ENCODE measurements around the gene CLIC4. TPM values are rescaled to one million over a fixed set of nuclear protein-coding genes. Genes with fewer than 3 reads are reported as not detected.
A peak's percentile ranks its signal among the peaks of the same experiment; 100 is the strongest.

CLIC4 gene
- total RNA-seq, 6 donors from 2014 or later, result 44.0 to 234 (median 147) TPM

DNA sequence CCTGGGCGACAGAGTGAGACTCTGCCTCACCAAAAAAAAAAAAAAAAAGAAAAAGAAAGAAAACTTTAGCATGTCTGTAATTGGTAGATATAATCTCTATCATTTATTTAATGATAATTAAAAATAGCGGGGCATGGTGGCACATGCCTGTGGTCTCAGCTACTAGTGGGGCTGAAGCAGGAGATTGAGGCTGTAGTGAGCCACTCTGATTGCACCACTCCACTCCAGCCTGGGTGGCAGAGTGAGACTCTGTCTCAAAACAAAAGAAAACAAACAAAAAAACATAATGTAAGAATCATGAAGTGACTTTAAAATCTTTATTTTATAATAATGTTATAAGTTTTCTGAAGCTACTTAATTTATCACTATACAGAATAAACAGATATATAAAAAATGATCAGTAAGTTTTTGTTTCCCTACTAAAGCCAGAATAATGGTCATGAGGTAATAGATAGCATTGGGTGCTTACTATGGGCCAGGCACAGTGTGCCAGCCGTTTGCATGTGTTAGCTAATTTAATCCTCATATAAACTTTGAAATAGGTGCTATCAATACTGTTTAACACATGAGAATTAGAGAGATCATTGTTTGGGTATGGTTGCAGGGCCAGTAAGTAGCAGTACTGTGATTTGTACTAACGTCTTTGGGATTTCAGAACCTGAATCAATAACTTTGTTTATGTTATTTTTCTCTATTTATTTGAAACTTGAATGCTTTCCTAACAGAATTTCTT lies 23.8 kb downstream of the CLIC4 start:
- H3K36me3 ChIP-seq, result no peaks in the 10 kb centered on the region
- H3K4me3 ChIP-seq, result no peak overlapping the region
- no peaks in the 10 kb centered on the region for H3K9me3 ChIP-seq
- TF ChIP-seq POLR2AphosphoS5 (IDR thresholded peaks at IDR 0.05) (no peak), POLR2A (IDR thresholded peaks at IDR 0.05) (no peak), EP300 (IDR thresholded peaks at IDR 0.05) (no peak)
- TF ChIP-seq, protein P1, sequence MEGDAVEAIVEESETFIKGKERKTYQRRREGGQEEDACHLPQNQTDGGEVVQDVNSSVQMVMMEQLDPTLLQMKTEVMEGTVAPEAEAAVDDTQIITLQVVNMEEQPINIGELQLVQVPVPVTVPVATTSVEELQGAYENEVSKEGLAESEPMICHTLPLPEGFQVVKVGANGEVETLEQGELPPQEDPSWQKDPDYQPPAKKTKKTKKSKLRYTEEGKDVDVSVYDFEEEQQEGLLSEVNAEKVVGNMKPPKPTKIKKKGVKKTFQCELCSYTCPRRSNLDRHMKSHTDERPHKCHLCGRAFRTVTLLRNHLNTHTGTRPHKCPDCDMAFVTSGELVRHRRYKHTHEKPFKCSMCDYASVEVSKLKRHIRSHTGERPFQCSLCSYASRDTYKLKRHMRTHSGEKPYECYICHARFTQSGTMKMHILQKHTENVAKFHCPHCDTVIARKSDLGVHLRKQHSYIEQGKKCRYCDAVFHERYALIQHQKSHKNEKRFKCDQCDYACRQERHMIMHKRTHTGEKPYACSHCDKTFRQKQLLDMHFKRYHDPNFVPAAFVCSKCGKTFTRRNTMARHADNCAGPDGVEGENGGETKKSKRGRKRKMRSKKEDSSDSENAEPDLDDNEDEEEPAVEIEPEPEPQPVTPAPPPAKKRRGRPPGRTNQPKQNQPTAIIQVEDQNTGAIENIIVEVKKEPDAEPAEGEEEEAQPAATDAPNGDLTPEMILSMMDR (IDR thresholded peaks at IDR 0.05), result no peak
- H3K27ac ChIP-seq, result peak overlapping the region in 3 of 4 donors; percentile 64 to 82 (median 80)
- peaks cover 34 to 59% (median 45%) of the 10 kb centered on the region in 4 donors for H3K4me1 ChIP-seq
- WGBS, 2 donors, result 60 to 66% methylated on average over 4 of the region's 4 CpGs
- DNase-seq (no peak), ATAC-seq (ENCODE audit: low FRiP score in 2 of 2) (no peak)
- no peaks in the 10 kb centered on the region for H3K27me3 ChIP-seq

DNA sequence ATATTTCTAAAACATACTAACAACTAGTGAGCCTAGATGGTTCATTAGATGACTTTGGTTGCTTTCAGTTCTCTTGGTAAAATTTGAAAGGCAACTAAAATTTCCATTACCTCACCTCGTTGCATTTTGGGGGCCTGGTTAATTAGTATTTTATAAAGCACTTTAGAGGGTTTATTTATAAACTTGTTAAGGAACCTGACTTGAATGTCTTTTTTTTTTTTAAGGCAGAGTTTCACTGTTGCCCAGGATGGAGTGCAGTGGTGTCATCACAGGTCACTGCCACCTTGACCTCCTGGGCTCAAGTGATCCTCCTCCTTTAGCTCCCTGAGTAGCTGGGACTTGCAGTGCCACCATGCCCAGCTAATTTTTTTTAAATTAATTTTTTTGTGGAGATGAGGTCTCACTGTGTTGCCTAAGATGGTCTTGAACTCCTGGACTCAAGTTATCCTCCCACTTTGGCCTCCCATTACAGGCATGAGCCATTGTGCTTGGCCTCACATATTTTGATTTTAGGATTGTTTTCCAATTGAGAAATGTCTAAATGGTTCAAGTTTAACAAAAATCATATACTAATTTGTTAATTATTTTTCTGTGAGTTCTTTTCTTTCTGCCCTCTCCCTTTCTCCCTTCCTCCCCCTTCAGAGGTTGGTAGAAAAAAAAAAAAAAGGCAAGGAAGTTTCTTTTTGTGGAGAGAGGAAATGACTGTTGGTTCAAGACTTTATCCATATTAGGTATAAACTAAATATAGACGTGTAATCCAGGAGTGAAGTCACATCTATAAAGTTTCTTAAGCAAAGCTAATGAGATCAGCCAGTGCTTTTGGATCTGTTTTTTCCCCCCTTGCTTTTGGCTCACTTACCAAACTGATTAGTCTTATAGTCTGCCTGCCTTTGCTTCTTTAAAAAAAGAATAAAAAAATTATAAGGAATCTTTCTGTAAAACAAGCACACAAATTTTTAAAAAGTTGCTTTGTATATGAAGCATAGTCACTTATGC lies 24.7 kb downstream of the CLIC4 start:
- ATAC-seq (ENCODE audit: low FRiP score in 2 of 2) (peak; percentile 70 to 85), DNase-seq (peak in 1 of 2 donors; percentile 46)
- TF ChIP-seq POLR2AphosphoS5 (IDR thresholded peaks at IDR 0.05) (peak in 1 of 2 donors; percentile 38), POLR2A (IDR thresholded peaks at IDR 0.05) (no peak)
- 11 to 20% methylated on average over 2 of the region's 2 CpGs for WGBS, 2 donors
- peaks cover 28 to 51% (median 39%) of the 10 kb centered on the region in 4 donors for H3K4me1 ChIP-seq
- H3K27ac ChIP-seq, result peak overlapping the region; percentile 58 to 82 (median 72)
- H3K27me3 ChIP-seq, result no peaks in the 10 kb centered on the region
- no peaks in the 10 kb centered on the region for H3K36me3 ChIP-seq
- no peak overlapping the region for H3K4me3 ChIP-seq
- H3K9me3 ChIP-seq, result no peaks in the 10 kb centered on the region

DNA sequence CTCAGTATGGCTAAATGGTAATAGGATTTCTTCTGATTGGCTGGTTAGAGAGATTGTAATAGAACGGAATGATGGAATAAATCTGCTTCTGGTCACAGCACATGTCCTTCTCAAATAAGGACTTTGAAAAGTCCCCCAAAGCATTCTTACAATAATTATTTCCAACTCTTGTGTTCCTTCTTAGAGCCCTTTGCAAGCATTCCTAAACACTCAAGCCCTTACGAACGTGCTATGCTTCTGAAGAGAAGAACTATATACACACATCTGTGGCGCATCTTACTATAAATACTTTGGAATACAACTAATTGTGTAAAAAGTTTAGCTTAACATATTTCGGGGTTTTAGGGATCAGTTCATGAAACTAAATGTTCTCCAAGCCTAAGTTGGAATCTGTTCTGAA lies 25.6 kb downstream of the CLIC4 start:
- ATAC-seq (ENCODE audit: low FRiP score in 2 of 2) (no peak), DNase-seq (no peak)
- Histone ChIP-seq H3K36me3 (no peaks in the 10 kb centered on the region), H3K4me3 (no peak overlapping the region), H3K9me3 (no peaks in the 10 kb centered on the region), H3K4me1 (peaks cover 22 to 42% (median 32%) of the 10 kb centered on the region in 4 donors), H3K27me3 (no peaks in the 10 kb centered on the region), H3K27ac (peak overlapping the region; percentile 51 to 82 (median 72))
- 55 to 63% methylated on average over 5 of the region's 5 CpGs for WGBS, 2 donors
- TF ChIP-seq POLR2A (IDR thresholded peaks at IDR 0.05) (no peak), EP300 (IDR thresholded peaks at IDR 0.05) (no peak), POLR2AphosphoS5 (IDR thresholded peaks at IDR 0.05) (no peak)
- TF ChIP-seq, protein P1 (IDR thresholded peaks at IDR 0.05), result no peak

DNA sequence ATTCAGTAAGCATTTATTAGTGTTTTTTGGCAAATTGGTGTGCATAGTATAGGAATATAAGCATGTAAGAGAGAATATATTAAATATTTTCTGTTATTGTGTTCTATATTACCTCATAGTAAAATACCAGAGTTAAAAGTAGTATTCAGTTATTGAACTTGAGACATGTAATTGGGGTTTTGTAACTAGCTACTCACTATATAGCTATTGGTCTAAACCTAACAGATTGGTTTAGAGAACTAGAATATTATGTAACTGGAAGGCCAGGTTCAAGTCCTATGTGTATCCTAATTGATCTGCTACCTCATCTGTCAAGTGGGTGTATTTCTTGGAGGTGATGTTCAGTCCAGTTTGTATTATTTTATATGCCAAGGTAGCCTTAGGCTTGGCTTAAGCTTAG lies 26.3 kb downstream of the CLIC4 start:
- H3K27me3 ChIP-seq, result no peaks in the 10 kb centered on the region
- TF ChIP-seq EP300 (IDR thresholded peaks at IDR 0.05) (no peak), POLR2A (IDR thresholded peaks at IDR 0.05) (no peak), POLR2AphosphoS5 (IDR thresholded peaks at IDR 0.05) (no peak)
- TF ChIP-seq, protein P1 (IDR thresholded peaks at IDR 0.05), result no peak
- peaks cover 24 to 44% (median 32%) of the 10 kb centered on the region in 4 donors for H3K4me1 ChIP-seq
- no peak overlapping the region for H3K4me3 ChIP-seq
- H3K27ac ChIP-seq, result peak overlapping the region in 3 of 4 donors; percentile 64 to 82 (median 80)
- no peak for ATAC-seq (ENCODE audit: low FRiP score in 2 of 2)
- no peak for DNase-seq
- no peaks in the 10 kb centered on the region for H3K36me3 ChIP-seq
- H3K9me3 ChIP-seq, result no peaks in the 10 kb centered on the region

DNA sequence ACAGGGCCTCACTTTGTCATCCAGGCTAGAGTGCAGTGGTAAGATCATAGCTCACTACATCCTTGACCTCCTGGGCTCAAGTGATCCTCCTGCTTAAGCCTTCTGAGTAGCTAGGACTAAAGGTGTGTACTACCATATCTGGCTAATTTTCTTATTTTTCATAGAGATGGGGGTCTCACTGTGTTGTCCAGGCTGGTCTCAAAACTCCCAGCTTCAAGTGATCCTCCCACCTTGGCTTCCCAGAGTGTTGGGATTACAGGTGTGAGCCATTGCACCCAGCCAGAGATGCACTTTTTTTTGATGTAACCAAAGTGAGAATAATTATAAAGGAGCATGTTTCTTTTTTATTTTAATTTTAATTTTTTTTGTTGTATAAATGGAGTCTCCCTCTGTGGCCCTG lies 28.4 kb downstream of the CLIC4 start:
- no peak overlapping the region for H3K27ac ChIP-seq
- TF ChIP-seq EP300 (IDR thresholded peaks at IDR 0.05) (no peak), POLR2A (IDR thresholded peaks at IDR 0.05) (no peak), POLR2AphosphoS5 (IDR thresholded peaks at IDR 0.05) (no peak)
- TF ChIP-seq, protein P1 (IDR thresholded peaks at IDR 0.05), result no peak

More for the DNA sequence above, 28.4 kb downstream of the CLIC4 start:
- no peak for DNase-seq
- no peaks in the 10 kb centered on the region for H3K27me3 ChIP-seq
- no peaks in the 10 kb centered on the region for H3K36me3 ChIP-seq
- no peak overlapping the region for H3K4me3 ChIP-seq
- ATAC-seq (ENCODE audit: low FRiP score in 2 of 2), result no peak
- no peaks in the 10 kb centered on the region for H3K9me3 ChIP-seq
- peaks cover 33 to 50% (median 40%) of the 10 kb centered on the region in 4 donors for H3K4me1 ChIP-seq

Measured in upper lobe of left lung (tissue), 6 donors.